Neutrophil (primary cell): ENCODE results near the gene NIPAL3.

Source experiments
- H3K27ac ChIP-seq: fragments of 200-600 bp; sonication (generic); 2 replicates; pipeline ENCODE4 v1.5.1; 2016; ENCODE audit warnings: mild to moderate bottlenecking, moderate library complexity
- H3K27me3 ChIP-seq: fragments of 200-600 bp; sonication (generic); 2 replicates; pipeline ENCODE4 v1.6.0; 2016; ENCODE audit warnings: mild to moderate bottlenecking
- H3K36me3 ChIP-seq: fragments of 200-600 bp; sonication (generic); 2 replicates; pipeline ENCODE4 v1.5.1; 2017
- H3K4me1 ChIP-seq, 2 experiments: fragments of 200-600 bp in 1 of 2; sonication (generic) in 1 of 2; 1 replicate in 1 of 2; 2 replicates in 1 of 2; pipeline versions ENCODE4 v1.5.1 to v1.6.1; 2013 to 2016; ENCODE audit warnings: low read depth in 1 of 2, low read length in 1 of 2, mild to moderate bottlenecking in 1 of 2, moderate library complexity in 1 of 2; ENCODE audit not compliant: control insufficient read depth in 1 of 2, insufficient read depth in 1 of 2
- H3K4me3 ChIP-seq, 2 experiments: fragments of 200-600 bp in 1 of 2; sonication (generic) in 1 of 2; 1 replicate in 1 of 2; 2 replicates in 1 of 2; pipeline ENCODE4 v1.5.1; 2013 to 2016; ENCODE audit warnings: low read depth in 1 of 2, low read length in 1 of 2, mild to moderate bottlenecking in 1 of 2, moderate library complexity in 1 of 2
- H3K9me3 ChIP-seq: fragments of 200-600 bp; sonication (generic); 2 replicates; pipeline ENCODE4 v1.5.1; 2016
- TF ChIP-seq, protein P1 (sequence below): fragments of 200-600 bp; sonication (generic); IDR thresholded peaks from 2 replicates; pipeline ENCODE4 v1.5.1; 2016; ENCODE audit warnings: antibody characterized with exemption

Gene NIPAL3

DNA sequence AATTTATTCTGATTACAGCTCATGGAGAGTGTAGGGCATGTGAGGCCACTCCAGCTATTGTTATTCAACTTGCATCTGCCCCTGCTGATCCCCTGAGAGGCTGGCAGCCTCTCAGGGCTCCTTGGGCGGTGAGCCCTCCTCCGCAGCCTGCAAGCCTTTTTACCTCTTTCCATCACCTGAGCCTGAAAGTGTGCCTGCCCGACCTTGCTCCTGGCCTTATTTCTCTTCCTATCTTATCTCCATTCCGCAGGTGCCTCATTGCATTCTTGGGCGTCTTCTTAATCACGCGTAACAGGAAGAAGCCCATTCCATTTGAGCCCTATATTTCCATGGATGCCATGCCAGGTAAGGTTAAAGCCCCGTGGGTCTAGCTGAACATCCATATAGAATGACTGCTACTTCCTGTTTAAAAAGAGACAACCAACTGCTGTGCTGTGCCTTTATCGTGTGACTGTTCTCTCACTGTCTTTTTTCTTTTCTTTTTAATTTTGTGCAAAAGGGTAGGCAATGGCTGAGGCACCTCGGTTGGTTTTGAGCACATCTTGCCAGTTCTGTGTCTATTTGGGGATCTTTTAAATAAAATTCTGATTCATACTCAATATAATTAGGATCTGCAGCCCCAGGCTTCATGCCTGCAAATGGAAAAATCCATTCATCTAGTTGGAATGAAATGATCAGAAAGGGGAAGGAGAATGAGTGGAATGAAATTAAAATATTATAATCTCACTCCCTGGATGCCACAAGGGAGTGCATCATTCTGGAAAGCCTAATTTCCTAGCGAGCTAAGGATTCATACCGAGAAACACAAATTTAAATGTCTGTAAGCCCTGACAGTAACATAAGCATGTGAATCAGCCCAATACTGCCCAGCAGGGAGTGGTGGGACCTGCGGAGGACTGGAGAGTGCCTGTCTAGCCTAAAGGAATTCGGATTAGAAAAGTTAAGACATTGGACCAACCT is 48.5 kb downstream of the NIPAL3 start:
- TF ChIP-seq, protein P1, sequence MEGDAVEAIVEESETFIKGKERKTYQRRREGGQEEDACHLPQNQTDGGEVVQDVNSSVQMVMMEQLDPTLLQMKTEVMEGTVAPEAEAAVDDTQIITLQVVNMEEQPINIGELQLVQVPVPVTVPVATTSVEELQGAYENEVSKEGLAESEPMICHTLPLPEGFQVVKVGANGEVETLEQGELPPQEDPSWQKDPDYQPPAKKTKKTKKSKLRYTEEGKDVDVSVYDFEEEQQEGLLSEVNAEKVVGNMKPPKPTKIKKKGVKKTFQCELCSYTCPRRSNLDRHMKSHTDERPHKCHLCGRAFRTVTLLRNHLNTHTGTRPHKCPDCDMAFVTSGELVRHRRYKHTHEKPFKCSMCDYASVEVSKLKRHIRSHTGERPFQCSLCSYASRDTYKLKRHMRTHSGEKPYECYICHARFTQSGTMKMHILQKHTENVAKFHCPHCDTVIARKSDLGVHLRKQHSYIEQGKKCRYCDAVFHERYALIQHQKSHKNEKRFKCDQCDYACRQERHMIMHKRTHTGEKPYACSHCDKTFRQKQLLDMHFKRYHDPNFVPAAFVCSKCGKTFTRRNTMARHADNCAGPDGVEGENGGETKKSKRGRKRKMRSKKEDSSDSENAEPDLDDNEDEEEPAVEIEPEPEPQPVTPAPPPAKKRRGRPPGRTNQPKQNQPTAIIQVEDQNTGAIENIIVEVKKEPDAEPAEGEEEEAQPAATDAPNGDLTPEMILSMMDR = no peak
- H3K9me3 ChIP-seq = no peaks in the 10 kb centered on the region
- H3K4me1 ChIP-seq = no peaks in the 10 kb centered on the region
- no peak overlapping the region for H3K27ac ChIP-seq
- no peak overlapping the region for H3K4me3 ChIP-seq
- no peaks in the 10 kb centered on the region for H3K27me3 ChIP-seq
- H3K36me3 ChIP-seq = peaks cover 80% of the 10 kb centered on the region

DNA sequence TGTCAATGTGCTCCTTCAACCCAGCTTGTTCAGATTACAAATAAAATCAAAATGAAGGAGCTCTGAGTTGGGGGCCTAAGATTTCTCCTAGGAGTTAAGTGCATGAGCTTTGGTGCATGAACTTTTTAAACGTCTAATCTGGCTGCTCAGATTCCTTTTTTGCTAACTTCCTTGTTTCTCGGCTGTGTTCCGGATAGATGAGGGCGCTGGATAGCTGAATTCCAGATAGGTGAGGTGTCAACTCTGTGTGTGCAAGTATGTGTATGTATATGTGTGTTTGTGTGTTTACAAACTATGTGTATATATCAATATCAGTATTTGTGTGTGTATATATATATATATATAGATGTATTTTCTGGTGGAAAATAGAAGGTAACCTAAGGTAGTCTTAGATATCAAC is 49.5 kb downstream of the NIPAL3 start:
- Histone ChIP-seq H3K36me3 (peaks cover 75% of the 10 kb centered on the region), H3K9me3 (no peaks in the 10 kb centered on the region), H3K27me3 (no peaks in the 10 kb centered on the region), H3K27ac (no peak overlapping the region), H3K4me1 (no peaks in the 10 kb centered on the region), H3K4me3 (no peak overlapping the region)
- TF ChIP-seq, protein P1 = no peak

DNA sequence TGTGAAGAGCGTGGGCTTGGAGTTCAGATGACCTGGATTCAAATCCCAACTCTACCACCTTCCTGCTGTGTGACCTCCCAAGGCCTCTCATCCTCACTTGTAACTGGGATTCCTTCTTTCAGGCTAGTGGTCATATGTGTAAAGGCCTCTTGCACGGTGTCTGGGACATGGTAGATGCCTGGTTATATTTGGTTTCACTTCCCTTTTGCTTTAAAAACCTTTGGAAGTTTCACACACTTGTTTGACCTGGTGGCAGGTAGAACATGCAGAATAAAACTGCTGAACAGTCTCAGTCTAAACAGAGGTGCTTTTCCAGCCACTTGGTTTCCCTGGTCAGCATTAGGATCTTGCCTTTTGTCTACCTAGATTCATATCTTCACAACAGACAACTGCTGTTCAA is 50.0 kb downstream of the NIPAL3 start:
- Histone ChIP-seq H3K36me3 (peaks cover 70% of the 10 kb centered on the region), H3K9me3 (no peaks in the 10 kb centered on the region), H3K27ac (no peak overlapping the region), H3K4me1 (no peaks in the 10 kb centered on the region), H3K27me3 (no peaks in the 10 kb centered on the region), H3K4me3 (no peak overlapping the region)
- TF ChIP-seq, protein P1 = no peak

DNA sequence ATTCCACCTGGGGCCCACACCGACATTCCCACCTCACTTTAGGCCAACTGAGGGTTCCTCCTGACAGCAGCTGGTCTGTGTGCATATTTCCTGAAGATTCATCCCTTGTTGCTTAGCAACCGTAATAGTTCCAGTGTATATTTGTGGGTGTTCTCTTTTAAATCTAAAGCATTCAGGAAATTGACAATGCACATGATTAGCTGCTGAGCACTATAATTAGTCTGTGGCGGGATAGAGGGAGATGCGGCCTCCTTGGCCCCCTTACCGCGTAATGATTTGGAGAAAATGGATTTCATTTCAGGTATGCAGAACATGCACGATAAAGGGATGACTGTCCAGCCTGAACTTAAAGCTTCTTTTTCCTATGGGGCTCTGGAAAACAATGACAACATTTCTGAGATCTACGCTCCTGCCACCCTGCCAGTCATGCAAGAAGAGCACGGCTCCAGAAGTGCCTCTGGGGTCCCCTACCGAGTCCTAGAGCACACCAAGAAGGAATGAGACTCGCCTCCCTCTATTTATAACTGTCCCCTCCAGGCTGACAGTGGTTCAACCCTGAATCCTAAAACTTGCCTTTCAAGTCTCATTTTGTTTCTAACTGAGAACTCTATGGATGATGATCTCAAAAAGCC is 53.2 kb downstream of the NIPAL3 start:
- TF ChIP-seq, protein P1 = no peak
- Histone ChIP-seq H3K9me3 (no peaks in the 10 kb centered on the region), H3K4me3 (no peak overlapping the region), H3K4me1 (no peaks in the 10 kb centered on the region), H3K36me3 (peaks cover 53% of the 10 kb centered on the region), H3K27ac (no peak overlapping the region), H3K27me3 (no peaks in the 10 kb centered on the region)

DNA sequence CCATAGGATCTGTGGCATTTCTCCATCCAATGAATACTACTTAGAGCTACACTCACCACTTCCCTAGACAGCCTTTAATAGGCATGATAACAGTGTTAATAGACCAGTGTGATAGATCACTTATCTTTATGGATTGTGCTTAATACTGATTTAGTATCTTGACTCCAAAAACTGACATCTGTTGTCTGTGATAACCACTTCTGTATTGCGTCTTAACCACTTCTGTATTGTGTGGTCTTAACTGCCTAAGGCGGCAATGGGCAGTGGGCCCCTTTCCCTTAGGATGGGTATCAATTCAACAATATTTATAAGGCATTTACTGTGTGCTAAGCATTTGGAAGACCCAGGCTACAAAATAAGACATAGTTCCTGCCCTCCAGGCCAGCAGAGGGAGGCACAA is 55.0 kb downstream of the NIPAL3 start:
- Histone ChIP-seq H3K27ac (no peak overlapping the region), H3K4me3 (no peak overlapping the region), H3K27me3 (no peaks in the 10 kb centered on the region), H3K36me3 (peaks cover 35% of the 10 kb centered on the region), H3K9me3 (no peaks in the 10 kb centered on the region), H3K4me1 (no peaks in the 10 kb centered on the region)
- TF ChIP-seq, protein P1 = no peak
